ENCODE measurements around the gene OR9Q2.

Gene OR9Q2

DNA sequence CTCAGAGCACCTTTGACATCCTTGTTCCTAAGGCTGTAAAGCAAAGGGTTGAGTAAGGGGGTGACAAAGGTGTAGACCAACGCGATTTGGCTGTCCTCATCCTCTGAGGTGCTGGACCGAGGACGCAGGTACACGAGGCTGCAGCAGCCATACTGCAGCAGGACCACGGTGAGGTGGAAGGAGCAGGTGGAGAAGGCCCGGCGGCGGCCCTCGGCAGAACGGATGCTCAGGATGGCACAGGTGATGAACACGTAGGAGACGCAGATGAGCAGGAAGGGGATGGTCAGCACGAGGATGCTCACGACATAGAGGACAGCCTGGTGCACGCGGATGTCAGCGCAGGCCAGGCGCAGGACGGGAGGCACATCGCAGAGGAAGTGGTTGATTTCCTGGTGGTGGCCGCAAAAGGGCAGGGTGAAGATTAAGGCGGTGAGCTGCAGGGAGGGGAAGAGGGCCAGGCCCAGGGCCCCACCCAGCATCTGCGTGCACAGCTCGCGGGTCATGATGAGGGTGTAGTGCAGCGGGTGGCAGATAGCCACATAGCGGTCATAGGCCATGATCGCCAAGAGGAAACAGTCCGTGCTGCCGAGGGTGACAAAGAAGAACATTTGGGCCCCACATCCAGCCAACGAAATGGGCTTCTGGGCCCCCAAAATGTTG, 39.2 kb downstream of the OR9Q2 start:
- TF ChIP-seq CTCF (IDR thresholded peaks at IDR 0.05; ENCODE audit: low read depth, low read length): no peak
- no peaks in the 10 kb centered on the region for H3K4me1 ChIP-seq
- no peaks in the 10 kb centered on the region for H3K27me3 ChIP-seq
- DNase-seq: no peak
- H3K4me3 ChIP-seq (ENCODE audit: low read depth, low read length): no peak overlapping the region
- no peaks in the 10 kb centered on the region for H3K36me3 ChIP-seq
- H3K9me3 ChIP-seq: no peaks in the 10 kb centered on the region
